ENCODE measurements around the gene SCAMP4. TPM values are rescaled to one million over a fixed set of nuclear protein-coding genes. Genes with fewer than 3 reads are reported as not detected.

The SCAMP4 gene
- total RNA-seq, 1 donor from 2014 or later = 75.8 TPM

- no peak for DNase-seq (ENCODE audit: extremely low spot score, unreplicated experiment)
- H3K27me3 Mint-ChIP-seq (ENCODE audit: unreplicated experiment) = no peaks in the 10 kb centered on the region
- H3K27ac Mint-ChIP-seq (ENCODE audit: unreplicated experiment) = peak overlapping the region; percentile 81
- H3K4me3 Mint-ChIP-seq (ENCODE audit: unreplicated experiment) = no peak overlapping the region
- H3K9me3 Mint-ChIP-seq (ENCODE audit: unreplicated experiment) = no peaks in the 10 kb centered on the region
- H3K36me3 Mint-ChIP-seq (ENCODE audit: unreplicated experiment) = no peaks in the 10 kb centered on the region
- H3K4me1 Mint-ChIP-seq (ENCODE audit: unreplicated experiment) = peaks cover 72% of the 10 kb centered on the region
- TF ChIP-seq CTCF (IDR thresholded peaks at IDR 0.05) = no peak
Measured at GRCh38 chr19:1857648-1858326, 47.4 kb upstream of the SCAMP4 start.

- no peak overlapping the region for H3K4me3 Mint-ChIP-seq (ENCODE audit: unreplicated experiment)
- DNase-seq (ENCODE audit: extremely low spot score, unreplicated experiment) = no peak
- no peaks in the 10 kb centered on the region for H3K36me3 Mint-ChIP-seq (ENCODE audit: unreplicated experiment)
- TF ChIP-seq CTCF (IDR thresholded peaks at IDR 0.05) = no peak
- H3K27ac Mint-ChIP-seq (ENCODE audit: unreplicated experiment) = peak overlapping the region; percentile 62
- no peaks in the 10 kb centered on the region for H3K27me3 Mint-ChIP-seq (ENCODE audit: unreplicated experiment)
- peaks cover 66% of the 10 kb centered on the region for H3K4me1 Mint-ChIP-seq (ENCODE audit: unreplicated experiment)
- no peaks in the 10 kb centered on the region for H3K9me3 Mint-ChIP-seq (ENCODE audit: unreplicated experiment)
Measured at GRCh38 chr19:1858412-1859081, 46.7 kb upstream of the SCAMP4 start.

- Mint-ChIP-seq H3K4me1 (ENCODE audit: unreplicated experiment) (peaks cover 64% of the 10 kb centered on the region), H3K27me3 (ENCODE audit: unreplicated experiment) (no peaks in the 10 kb centered on the region), H3K9me3 (ENCODE audit: unreplicated experiment) (no peaks in the 10 kb centered on the region), H3K27ac (ENCODE audit: unreplicated experiment) (peak overlapping the region; percentile 86), H3K4me3 (ENCODE audit: unreplicated experiment) (no peak overlapping the region), H3K36me3 (ENCODE audit: unreplicated experiment) (no peaks in the 10 kb centered on the region)
- DNase-seq (ENCODE audit: extremely low spot score, unreplicated experiment) = no peak
- TF ChIP-seq CTCF (IDR thresholded peaks at IDR 0.05) = no peak
Measured at GRCh38 chr19:1859331-1859781, 45.8 kb upstream of the SCAMP4 start.

GRCh38 chr19:1860042-1860775 is 45.0 kb upstream of the SCAMP4 start:
- Mint-ChIP-seq H3K36me3 (ENCODE audit: unreplicated experiment) (no peaks in the 10 kb centered on the region), H3K27ac (ENCODE audit: unreplicated experiment) (peak overlapping the region; percentile 86), H3K9me3 (ENCODE audit: unreplicated experiment) (no peaks in the 10 kb centered on the region), H3K4me3 (ENCODE audit: unreplicated experiment) (no peak overlapping the region), H3K4me1 (ENCODE audit: unreplicated experiment) (peaks cover 56% of the 10 kb centered on the region), H3K27me3 (ENCODE audit: unreplicated experiment) (no peaks in the 10 kb centered on the region)
- peak; percentile 91 for DNase-seq (ENCODE audit: extremely low spot score, unreplicated experiment)
- no peak for TF ChIP-seq CTCF (IDR thresholded peaks at IDR 0.05)

Data from osteocyte (in vitro differentiated cells).